ENCODE results near the gene NUP93. TPM values are rescaled to one million over a fixed set of nuclear protein-coding genes. Genes with fewer than 3 reads are reported as not detected.

The NUP93 gene
- total RNA-seq, 2 donors from 2014 or later, result 38.8 to 73.3 TPM

DNA sequence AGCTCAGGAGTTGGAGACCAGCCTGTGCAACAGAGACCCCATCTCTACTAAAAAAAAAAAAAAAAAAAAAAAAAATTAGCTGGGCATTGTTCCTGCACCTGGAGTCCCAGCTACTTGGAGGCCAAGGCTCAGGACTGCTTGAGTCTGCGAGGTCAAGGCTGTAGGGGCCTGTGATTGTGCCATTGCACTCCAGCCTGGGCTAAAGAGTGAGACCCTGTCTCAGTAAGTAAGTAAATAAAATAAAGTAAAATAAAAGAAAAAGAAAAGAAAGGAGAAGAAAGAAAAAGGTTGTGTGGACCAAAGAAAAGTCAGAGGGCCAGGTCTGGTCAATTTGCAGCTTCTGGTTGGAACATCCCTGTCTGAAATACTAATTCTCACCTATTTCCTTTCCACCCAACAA lies 29.3 kb upstream of the NUP93 start:
- 97% methylated on average over 1 of the region's 1 CpG for WGBS
- Histone ChIP-seq H3K27me3 (replicated peaks; ENCODE audit: insufficient read depth) (no peaks in the 10 kb centered on the region), H3K9me3 (no peaks in the 10 kb centered on the region), H3K4me1 (replicated peaks) (no peaks in the 10 kb centered on the region), H3K27ac (no peak overlapping the region), H3K36me3 (no peaks in the 10 kb centered on the region), H3K4me3 (no peak overlapping the region)
- TF ChIP-seq POLR2AphosphoS5 (IDR thresholded peaks at IDR 0.05), result no peak
- TF ChIP-seq POLR2A (IDR thresholded peaks at IDR 0.05), result no peak
- TF ChIP-seq, protein P1, sequence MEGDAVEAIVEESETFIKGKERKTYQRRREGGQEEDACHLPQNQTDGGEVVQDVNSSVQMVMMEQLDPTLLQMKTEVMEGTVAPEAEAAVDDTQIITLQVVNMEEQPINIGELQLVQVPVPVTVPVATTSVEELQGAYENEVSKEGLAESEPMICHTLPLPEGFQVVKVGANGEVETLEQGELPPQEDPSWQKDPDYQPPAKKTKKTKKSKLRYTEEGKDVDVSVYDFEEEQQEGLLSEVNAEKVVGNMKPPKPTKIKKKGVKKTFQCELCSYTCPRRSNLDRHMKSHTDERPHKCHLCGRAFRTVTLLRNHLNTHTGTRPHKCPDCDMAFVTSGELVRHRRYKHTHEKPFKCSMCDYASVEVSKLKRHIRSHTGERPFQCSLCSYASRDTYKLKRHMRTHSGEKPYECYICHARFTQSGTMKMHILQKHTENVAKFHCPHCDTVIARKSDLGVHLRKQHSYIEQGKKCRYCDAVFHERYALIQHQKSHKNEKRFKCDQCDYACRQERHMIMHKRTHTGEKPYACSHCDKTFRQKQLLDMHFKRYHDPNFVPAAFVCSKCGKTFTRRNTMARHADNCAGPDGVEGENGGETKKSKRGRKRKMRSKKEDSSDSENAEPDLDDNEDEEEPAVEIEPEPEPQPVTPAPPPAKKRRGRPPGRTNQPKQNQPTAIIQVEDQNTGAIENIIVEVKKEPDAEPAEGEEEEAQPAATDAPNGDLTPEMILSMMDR (IDR thresholded peaks at IDR 0.05), result no peak
- intact Hi-C loops (cut with DNase I), result loop anchor here (2.0 to 5.0 kb wide), 3 partner anchors 26 to 186 kb away; no protein-coding TSS in a partner anchor
- DNase-seq (ENCODE audit: low spot score), result no peak

DNA sequence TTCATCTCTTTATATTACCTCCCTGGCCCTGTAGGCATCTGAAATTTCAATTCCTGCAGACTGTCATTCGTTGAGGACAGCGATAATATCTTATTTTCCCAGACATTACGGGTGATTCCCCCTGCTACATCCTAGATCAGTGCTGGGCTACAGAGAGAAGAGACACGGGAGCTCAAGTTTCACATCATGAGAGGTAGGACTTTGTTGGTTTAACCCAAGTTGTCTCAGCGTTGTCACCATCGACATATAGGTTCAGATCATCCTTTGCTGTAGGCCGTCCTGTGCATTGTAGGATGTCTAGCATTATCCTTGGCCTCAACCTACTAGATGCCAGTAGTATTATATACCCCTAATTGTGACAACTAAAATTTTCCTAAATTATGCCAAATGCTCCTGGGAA lies 28.4 kb upstream of the NUP93 start:
- Histone ChIP-seq H3K36me3 (no peaks in the 10 kb centered on the region), H3K9me3 (no peaks in the 10 kb centered on the region), H3K27ac (no peak overlapping the region), H3K4me1 (replicated peaks) (no peaks in the 10 kb centered on the region), H3K4me3 (no peak overlapping the region), H3K27me3 (replicated peaks; ENCODE audit: insufficient read depth) (no peaks in the 10 kb centered on the region)
- 84% methylated on average over 7 of the region's 7 CpGs for WGBS
- TF ChIP-seq, protein P1 (IDR thresholded peaks at IDR 0.05), result no peak
- TF ChIP-seq POLR2A (IDR thresholded peaks at IDR 0.05) (no peak), POLR2AphosphoS5 (IDR thresholded peaks at IDR 0.05) (no peak)
- intact Hi-C loops (cut with DNase I), result loop anchor here (2.0 to 5.0 kb wide), 3 partner anchors 27 to 187 kb away; no protein-coding TSS in a partner anchor
- DNase-seq (ENCODE audit: low spot score), result no peak

DNA sequence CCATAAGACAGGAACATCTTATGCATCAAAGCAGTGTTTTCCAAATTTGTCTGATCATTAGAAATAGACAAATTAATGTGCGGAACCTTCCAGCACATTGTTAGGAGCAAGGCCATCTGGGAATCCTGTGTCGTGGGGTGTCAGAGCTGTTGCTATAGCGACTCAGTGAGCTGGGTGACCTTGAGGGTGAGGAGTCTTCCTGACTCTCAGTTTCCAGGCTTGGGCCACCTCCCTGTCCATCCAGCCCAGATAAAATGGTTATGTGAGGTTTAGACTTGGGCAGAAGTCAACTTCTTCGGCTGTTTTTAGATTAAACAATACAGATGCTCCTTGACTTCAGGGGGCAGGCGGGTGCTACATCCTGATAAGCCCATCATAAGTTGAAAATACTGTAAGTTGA lies 27.1 kb upstream of the NUP93 start:
- intact Hi-C loops (cut with DNase I), result loop anchor here (5.0 kb wide), 1 partner anchor 101 kb away; no protein-coding TSS in a partner anchor
- Histone ChIP-seq H3K4me3 (no peak overlapping the region), H3K4me1 (replicated peaks) (no peaks in the 10 kb centered on the region), H3K27me3 (replicated peaks; ENCODE audit: insufficient read depth) (no peaks in the 10 kb centered on the region), H3K9me3 (no peaks in the 10 kb centered on the region), H3K27ac (no peak overlapping the region), H3K36me3 (no peaks in the 10 kb centered on the region)
- 95% methylated on average over 5 of the region's 5 CpGs for WGBS
- DNase-seq (ENCODE audit: low spot score), result no peak
- no peak for TF ChIP-seq POLR2A (IDR thresholded peaks at IDR 0.05)
- TF ChIP-seq, protein P1 (IDR thresholded peaks at IDR 0.05), result no peak
- no peak for TF ChIP-seq POLR2AphosphoS5 (IDR thresholded peaks at IDR 0.05)

DNA sequence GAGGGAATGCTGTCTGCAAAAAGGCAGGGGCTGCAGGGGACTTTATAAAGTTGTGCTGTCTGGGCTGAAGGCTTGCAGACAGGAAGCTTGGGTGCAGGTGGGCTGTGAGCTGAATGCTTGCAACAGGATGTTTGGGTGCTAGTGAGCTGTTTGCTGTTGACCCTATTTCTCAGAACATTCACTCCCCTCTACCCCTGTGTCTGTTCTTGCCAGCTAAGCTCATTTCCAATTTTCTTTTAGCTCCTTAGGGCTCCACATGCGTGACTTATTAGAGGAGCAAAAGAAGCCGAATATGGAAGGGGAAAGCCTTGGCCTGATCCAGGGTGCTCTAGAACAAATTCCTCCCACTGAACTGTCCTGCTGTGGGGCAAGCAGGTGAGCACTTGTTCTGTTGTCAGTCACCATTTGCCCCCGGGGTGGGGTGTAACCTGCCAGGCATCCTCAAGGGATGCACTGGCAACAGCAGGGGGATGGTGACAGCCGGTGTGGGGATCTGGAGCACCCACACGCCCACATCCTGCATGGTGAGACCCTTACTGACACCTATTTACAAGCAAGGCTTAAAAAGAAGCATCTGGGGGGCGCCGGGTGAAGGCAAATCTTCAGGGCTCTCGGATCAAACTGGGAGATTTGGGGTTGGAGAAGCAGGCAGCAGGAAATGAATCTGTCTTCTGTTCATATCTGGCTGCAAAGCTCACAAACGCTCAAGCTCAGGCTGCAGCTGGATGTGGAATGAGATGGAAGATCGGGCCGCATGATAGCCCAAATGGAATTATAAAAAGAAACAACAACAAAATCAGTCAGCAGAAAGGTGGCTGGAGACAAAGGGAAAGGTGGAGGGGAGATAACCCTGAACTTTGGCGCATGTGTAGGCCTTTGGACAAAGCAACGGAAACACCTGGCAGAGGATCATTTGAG lies 21.1 kb upstream of the NUP93 start:
- intact Hi-C loops (cut with DNase I), result no loop called here
- TF ChIP-seq POLR2AphosphoS5 (IDR thresholded peaks at IDR 0.05) (no peak), POLR2A (IDR thresholded peaks at IDR 0.05) (no peak)
- no peak overlapping the region for H3K27ac ChIP-seq
- 53% methylated on average over 13 of the region's 13 CpGs for whole genome bisulfite sequencing
- H3K27me3 ChIP-seq (replicated peaks; ENCODE audit: insufficient read depth), result no peaks in the 10 kb centered on the region
- no peaks in the 10 kb centered on the region for H3K4me1 ChIP-seq (replicated peaks)
- no peak overlapping the region for H3K4me3 ChIP-seq
- H3K9me3 ChIP-seq, result no peaks in the 10 kb centered on the region
- no peaks in the 10 kb centered on the region for H3K36me3 ChIP-seq
- no peak for DNase-seq (ENCODE audit: low spot score)

DNA sequence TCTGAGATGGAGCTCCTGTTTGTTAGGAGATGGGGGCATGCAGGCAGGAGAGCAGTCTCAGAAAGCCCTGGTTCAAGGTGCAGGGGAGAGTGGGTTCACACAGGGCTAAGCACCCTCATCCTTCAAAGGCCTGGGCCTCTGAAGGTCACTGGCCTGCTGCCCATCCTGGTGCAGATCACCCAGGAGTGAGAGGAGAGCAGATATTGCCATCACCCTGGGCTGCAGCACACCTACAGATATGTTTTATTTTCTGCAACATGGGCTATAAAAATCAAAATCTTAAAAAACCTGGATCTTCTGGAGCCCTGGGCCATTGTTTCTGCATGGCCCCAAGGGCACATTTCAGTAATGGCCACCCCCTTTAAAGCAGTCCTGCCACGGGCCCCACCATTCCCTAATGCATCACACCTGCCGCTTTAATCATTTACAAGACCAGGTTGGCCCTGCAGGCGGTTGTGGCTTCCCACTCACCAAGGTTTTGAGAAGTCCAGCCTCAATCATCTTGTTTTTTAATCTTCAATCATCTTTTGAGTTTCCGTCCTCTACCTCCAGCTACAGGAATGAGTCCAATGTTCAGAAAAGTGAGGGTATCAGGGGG lies 20.4 kb upstream of the NUP93 start:
- Histone ChIP-seq H3K27me3 (replicated peaks; ENCODE audit: insufficient read depth) (no peaks in the 10 kb centered on the region), H3K27ac (no peak overlapping the region), H3K4me1 (replicated peaks) (no peaks in the 10 kb centered on the region), H3K4me3 (no peak overlapping the region), H3K9me3 (no peaks in the 10 kb centered on the region), H3K36me3 (no peaks in the 10 kb centered on the region)
- TF ChIP-seq POLR2A (IDR thresholded peaks at IDR 0.05) (no peak), POLR2AphosphoS5 (IDR thresholded peaks at IDR 0.05) (no peak)
- TF ChIP-seq, protein P1 (IDR thresholded peaks at IDR 0.05), result no peak
- no peak for DNase-seq (ENCODE audit: low spot score)
- WGBS, result 93% methylated on average over 4 of the region's 4 CpGs
- intact Hi-C loops (cut with DNase I), result no loop called here

All from prostate gland (tissue), 2 donors.